Ramos (cell line): Measurements from ENCODE around the gene ATG4D.
"Not testable (repeated sequence)": the region's sequence is repeated elsewhere in the genome, so short reads cannot be mapped to it uniquely, and the experiment has no call there.

Experiments
- in situ Hi-C: fragments of 300-500 bp; cut with MboI; formaldehyde crosslinking; loops from one replicate; pipeline ENCODE4 v1.14.3; 2022; ENCODE audit warnings: low sequenced_read_pairs; ENCODE audit not compliant: unreplicated experiment

ATG4D gene

DNA sequence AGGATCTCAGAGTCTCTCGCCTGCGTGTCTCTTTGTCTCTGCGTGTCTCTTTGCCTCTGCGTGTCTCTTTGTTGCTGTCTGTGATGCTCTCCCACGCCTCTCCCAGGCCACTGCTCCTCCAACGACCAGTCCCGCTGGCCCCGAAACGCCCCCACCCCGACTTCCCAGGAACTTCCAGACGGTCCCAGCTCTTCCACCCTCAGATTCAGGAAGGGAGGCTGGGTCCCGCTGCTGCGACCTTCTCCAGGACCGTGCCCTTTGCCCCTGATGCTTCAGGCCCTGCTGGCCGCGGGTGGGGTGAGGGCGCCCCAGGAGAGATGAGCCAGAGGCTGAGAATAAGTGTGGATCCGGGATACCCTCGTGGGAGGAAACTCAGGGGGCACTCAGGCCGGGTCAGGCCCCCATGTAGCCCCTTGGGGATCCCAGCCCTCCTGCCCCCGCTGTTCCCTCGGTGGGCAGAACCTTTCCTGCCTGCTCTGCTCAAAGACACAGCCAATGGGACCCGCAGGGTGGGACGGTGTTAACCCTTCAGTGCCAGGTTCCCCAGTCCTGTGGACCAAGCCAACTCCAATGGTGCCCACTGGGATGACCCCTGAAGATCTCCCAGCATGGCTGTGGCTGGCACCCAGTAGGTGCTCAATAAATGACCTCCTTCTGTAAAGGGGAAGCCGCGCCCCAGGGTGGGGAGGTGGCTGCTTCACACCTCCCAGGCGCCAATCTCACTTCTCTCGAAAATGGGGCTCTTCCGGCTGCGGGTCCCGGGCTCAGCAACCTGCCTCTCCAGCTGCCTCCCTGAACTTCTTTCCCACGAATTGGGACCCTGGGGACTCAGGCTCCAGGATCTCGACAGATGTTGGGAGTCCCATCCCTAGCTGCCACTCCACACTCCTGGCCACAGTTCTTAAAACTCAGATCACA, 25.0 kb upstream of the ATG4D start:
- in situ Hi-C loops, result no loop called here

DNA sequence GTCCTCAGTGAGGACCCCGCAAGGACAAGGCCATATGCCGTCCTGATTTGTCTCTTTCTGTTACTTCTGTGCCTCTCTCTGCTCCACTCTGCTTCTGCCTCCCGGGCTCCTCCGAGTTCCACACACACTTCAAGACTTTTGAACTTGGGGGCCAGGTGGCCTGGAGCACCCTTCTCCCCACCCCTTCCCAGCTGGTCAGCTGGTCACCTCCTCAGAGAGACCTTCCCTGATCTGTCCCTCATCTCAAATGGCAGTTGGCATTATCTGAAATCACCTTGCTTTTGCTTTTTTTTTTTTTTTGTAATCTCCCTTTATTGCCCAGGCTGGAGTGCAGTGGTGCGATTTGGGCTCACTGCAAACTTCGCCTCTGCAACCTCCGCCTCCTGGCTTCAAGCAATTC, 24.3 kb upstream of the ATG4D start:
- in situ Hi-C loops, result no loop called here

DNA sequence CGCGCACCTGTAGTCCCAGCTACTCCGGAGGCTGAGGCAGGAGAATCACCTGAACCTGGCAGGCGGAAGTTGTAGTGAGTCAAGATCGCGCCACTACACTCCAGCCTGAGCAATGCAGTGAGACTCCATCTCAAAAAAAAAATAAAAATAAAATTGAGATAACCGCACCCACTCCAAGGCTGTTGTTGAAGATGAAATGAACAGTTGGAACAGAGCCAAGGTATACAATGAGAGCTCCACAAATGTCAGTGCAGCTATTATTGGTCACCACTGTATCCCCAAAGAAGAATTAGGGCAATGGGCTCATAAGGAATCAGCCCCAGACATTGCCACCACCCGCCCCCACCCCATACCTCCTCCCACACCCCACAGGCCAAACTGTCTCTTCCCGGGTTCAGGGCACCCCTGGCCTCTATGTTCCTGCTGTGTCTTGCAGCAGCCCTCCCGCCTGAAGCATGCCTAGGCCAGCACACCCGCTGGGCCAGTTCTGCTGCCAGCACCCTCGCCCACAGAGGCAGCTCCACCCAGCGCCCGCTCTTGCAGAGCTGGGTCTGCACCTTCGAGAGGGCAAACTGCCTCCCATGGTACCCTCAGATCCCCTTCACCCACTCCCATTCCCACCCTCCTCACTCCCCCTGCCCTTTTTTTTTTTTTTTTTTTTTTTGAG, 22.9 kb upstream of the ATG4D start:
- in situ Hi-C loops, result no loop called here

DNA sequence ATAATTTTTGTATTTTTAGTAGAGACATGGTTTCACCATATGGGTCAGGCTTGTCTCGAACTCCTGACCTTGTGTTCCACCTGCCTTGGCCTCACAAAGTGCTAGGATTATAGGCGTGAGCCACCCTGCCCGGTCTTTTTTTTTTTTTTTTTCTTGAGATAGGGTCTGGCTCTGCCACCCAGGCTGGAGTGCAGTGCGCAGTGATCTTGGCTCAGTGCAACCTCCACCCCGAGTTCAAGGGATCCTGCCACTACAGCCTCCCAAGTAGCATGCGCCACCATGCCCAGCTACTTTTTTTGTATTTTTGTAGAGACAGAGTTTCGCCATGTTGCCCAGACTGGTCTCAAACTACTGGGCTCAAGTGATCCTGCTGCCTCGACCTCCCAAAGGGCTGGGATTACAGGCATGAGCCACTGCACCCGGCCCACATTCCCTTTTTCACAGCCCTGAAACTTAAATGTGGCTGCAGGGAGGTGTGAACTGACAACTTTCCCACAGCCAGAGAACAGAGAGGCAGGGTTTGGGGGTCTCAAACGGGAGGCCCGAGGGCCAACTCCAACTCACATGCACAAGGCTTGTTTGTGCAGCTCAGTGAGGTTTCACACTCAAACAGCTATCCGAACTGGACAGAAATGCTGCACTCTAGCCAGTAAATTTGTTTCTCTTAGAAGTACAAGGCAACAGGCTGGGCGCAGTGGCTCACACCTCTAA, 22.1 kb upstream of the ATG4D start:
- in situ Hi-C loops, result no loop called here

DNA sequence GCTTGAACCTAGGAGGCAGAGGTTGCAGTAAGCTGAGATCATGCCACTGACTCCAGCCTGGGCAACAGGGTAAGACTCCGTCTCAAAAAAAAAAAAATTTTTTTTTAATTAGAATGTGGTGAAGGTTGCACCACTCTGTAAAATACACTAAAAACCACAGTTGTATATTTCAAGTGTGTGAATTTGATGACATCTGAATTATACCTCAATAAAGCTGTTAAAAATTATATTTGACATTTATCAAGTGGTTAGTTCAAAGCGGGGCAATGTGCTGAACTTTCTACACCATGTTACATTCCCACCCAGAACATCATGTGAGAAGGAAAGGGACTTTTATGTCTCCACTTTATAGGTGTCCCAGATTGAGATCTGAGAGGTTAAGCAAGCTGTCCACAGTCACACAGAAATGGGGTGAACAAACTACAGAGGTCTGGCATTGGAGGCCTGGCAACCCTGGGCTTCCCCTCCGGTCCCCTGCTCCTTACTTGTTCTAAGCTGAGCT, 20.5 kb upstream of the ATG4D start:
- in situ Hi-C loops, result no loop called here

DNA sequence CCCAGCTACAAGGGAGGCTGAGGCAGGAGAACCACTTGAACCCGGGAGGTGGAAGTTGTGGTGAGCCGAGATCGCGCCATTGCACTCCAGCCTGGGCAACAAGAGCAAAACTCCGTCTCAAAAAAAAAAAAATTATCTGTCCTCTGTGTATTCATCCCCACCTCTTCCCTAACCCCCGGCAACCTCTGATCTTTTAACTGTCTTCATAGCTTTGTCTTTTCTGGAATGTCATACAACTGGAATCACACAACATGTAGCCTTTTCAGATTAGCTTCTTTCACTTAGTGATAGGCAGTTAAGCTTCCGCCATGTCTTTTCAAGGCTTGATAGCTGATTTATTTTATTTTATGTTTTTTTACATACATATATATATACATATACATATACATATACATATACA, 18.1 kb upstream of the ATG4D start:
- in situ Hi-C loops, result no loop called here

DNA sequence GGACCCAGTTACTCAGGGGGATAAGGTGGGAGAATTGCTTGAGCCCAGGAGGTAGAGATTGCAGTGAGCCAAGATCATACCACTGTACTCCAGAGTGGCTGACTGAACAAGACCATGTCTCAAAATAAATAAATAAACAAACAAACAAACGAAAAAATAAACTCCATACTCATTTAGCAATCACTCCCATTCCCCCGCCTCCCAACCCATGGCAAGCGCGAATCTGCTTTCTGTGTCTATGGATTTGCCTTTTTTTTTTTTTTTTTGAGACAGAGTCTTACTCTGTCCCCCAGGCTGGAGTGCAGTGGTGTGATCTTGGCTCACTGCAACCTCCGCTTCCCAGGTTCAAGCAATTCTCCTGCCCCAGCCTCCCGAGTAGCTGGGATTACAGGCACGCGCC, 16.8 kb upstream of the ATG4D start:
- in situ Hi-C loops, result not testable (repeated sequence)

DNA sequence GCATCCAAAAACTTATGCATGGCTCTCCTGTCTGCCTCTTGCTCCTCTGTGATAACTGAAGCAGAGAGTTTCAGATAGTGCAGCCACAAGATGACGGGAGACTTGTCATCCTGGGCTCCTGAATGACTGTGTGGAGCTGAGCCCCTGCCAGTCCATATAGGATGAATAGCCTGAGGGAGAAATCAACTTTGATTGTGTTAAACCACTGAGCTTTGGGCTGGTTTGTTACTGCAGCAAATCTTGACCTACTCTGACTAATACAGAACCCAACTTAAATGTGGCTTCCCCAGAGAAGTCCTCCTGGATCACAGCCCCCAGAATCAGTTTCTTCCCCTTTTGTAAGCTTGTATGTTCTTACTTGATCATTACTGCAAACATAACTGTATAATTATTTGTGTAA, 11.2 kb upstream of the ATG4D start:
- in situ Hi-C loops, result no loop called here

DNA sequence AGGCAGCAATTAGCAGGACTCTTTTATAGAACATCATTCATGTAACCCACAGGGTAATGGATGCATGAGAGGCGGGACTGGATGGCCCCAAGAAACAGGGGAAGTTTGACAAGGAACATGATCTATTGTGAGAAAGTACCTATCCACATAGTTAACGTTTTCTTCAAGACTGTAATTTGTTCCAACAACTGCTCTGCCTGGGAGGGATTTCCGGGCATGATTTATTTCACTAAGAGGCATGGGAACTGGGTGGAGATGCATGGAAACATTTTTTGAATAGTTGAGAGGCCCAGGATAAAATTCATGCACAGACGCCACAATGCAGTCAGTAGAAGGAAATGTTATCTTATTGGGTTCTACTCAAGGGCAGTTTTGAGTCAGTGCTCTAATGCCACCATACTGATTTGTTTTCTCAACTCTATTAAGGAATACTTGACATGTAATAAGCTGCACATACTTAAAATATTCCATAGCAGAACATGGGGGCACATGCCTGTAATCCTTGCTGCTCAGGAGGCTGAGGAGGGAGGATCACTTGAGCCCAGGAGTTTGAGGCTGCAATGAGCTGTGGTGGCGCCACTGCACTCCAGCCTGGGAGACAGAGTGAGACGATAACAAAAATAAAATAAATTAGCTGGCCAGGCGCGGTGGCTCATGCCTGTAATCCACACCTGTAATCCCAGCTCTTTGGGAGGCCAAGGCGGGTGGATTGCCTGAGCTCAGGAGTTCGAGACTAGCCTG, 9.9 kb upstream of the ATG4D start:
- in situ Hi-C loops, result no loop called here

DNA sequence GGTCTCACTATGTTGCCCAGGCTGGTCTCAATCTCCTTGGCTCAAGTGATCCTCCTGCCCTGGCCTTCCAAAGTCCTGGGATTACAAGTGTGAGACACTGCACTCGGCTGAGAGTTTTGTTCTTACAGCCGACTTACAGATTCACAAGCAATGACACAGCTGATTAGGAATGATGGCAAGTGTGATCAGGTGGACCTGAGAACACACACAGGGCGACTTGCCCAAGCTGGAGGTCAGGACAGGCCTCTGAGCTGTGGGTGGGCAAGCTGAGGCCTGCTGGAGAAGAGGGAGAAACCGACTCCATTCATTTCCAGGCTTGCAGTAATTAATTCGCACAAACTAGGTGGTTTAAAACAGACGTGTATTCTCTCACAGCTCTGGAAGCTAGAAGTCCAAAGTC, 8.1 kb upstream of the ATG4D start:
- in situ Hi-C loops, result no loop called here

DNA sequence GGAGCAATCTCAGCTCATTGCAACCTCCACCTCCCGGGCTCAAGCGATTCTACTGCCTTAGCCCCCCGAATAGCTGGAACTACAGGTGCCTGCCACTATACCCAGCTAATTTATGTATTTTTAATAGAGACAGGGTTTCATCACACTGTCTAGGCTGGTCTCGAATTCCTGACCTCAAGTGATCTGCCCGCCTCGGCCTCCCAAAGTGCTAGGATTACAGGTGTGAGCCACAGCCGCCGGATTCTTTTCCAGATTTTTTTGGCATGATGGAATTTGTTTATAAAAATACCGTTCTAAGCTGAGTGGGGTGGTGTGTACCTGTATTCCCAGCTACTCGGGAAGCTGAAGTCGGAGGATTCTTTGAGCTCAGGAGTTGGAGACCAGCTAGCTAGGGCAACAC, 6.0 kb upstream of the ATG4D start:
- in situ Hi-C loops, result no loop called here

DNA sequence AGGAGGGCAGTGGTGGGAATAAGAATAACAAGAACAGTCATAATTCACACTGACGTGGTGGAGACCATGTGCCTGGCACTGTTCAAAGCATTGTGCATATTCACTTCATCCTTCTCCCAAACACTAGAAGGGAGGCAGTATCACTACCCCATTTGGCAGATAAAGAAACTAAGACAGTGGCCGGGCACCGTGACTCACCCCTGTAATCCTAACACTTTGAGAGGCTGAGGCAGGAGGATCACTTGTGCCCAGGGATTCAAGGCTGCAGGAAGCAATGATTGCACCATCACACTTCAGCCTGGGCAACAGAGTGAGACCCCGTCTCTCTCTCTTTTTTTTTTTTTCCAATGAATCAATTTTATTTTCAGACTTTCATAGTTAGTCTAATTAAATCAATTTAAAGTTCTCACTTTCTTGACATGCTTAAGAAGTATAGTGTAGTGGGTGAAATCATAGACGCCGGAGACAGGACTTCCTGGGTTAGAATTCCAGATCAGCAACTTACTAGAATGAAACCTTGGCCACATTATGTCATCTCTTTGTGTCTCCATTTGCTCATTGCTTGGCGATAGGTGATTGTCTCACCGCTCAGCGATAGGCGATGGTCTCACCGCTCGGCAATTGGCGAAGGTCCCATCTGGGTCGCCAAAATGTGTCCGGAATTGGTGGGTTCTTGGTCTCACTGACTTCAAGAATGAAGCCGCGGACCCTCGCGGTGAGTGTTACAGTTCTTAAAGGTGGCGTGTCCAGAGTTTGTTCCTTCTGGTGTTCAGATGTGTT, 5.3 kb upstream of the ATG4D start:
- in situ Hi-C loops, result no loop called here

DNA sequence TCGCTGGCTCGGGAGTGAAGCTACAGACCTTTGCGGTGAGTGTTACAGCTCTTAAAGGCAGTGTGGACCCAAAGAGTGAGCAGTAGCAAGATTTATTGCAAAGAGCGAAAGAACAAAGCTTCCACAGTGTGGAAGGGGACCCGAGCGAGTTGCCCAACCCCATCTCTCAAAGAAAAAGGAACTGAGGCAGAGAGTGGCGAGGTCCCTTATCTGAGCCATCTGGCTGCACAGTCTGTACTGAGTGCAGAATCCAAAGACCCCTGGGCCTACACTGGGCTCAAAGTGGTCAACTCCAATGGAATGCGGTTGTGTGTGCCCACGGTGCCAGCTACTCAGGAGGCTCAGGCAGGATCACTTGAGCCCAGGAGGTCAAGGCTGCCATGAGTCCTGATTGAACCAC, 4.7 kb upstream of the ATG4D start:
- in situ Hi-C loops, result not testable (repeated sequence)

DNA sequence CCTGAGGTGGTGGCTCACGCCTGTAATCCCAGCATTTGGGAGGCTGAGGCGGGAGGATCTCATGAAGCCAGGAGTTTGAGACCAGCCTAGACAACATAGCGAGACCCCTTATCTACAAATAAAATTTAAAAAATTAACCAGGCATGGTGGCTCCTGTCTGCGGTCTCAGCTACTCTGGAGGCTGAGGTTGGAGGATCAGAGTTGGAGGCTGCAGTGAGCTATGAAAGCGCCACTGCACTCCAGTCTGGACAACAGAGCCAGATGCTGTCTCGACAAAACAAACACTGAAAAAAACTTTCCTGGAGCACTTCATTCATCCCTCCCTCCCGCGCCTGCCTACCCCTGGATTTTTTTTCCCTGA, 665 bp upstream of the ATG4D start:
- in situ Hi-C loops, result no loop called here

DNA sequence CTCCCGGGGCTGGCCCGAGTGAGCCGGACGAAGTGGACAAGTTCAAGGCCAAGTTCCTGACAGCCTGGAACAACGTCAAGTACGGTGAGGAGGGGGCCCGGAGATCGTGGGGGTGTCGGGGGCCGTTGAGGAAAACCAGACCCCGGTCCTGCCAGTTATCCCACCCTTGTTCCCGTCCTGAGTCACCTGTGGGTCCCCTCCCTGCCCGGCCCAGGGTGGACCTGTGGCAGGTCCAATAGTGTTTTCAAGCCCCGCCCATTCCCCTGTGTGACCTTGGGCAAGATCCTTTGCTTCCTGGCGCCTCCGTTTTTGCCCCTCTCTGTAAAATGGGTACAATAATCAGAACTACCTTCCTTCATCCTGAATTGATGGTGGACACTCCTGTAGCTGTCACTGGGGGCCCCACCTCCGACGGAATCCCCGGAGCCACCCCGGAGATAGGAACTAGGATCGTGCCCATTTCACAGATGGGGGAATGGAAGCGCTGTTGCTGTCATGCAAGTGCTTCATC, 593 bp downstream of the ATG4D start:
- in situ Hi-C loops, result no loop called here

DNA sequence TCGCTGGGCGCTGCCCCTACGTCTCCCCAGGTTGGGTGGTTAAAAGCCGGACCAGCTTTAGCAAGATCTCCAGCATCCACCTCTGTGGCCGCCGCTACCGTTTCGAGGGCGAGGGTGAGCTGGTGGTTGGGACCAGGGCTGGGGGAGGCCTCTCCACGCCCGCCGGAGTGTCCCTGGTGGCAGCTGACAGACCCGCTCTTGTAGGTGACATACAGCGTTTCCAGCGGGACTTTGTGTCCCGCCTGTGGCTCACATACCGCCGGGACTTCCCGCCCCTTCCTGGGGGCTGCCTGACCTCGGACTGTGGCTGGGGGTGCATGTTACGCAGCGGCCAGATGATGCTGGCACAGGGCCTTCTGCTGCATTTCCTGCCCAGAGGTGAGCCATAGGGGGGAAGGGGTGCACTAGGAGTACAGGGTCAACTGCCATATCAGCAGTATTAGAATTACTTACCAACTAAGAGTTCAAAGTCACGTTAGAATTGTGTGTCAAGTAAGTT, 1.1 kb downstream of the ATG4D start:
- in situ Hi-C loops, result no loop called here

DNA sequence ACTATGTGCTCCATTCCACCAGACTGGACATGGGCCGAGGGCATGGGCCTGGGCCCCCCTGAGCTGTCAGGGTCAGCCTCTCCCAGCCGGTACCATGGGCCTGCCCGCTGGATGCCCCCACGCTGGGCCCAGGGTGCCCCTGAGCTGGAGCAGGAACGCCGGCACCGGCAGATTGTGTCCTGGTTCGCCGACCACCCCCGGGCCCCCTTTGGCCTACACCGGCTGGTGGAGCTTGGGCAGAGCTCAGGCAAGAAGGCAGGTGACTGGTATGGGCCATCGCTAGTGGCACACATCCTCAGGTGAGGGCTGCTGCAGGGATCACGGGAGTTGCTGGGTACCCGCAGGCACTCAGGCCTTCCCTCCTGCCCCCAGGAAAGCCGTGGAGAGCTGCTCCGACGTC, 3.1 kb downstream of the ATG4D start:
- in situ Hi-C loops, result no loop called here

DNA sequence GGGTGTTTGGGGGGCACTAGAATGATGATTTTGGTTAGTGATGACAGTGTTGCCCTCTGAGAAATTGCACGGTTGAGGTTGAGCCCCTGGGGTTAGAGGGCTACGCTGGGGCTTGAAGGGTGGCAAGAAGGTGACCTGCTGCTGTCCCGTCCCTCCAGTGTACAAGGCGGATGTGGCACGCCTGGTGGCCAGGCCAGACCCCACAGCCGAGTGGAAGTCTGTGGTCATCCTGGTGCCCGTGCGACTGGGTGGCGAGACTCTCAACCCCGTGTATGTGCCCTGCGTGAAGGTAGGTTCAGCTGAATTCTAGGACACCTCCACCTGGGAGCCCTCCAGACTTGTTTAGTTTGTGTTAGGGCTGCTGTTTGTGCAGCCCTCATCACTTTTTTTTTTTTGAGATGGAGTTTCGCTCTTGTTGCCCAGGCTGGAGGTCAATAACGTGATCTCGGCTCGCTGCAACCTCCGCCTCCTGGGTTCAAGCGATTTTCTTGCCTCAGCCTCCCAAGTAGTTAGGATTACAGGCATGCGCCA, 5.1 kb downstream of the ATG4D start:
- in situ Hi-C loops, result no loop called here

DNA sequence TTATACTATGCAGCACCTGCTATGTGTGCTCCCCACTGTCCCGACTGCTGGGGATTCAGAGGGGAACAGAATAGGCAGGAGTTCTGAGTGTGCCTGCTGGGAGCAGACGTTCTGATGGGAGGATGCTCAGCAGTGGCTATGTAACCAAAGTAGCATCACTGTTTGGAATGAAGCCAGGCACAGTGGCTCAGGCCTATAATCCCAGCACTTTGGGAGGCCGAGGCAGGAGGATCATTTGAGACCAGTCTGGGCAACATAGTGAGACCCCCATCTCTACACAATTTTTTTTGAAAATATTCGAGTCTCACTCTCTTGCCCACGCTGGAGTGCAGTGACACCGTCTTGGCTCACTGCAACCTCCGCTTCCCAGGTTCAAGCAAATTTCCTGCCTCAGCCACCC, 6.0 kb downstream of the ATG4D start:
- in situ Hi-C loops, result no loop called here
